Thyroid gland (tissue), 4 donors: ENCODE results near the gene TBCEL. TPM values are rescaled to one million over a fixed set of nuclear protein-coding genes. Genes with fewer than 3 reads are reported as not detected.

Experiments used
- DNase-seq, 2 donors: peaks; one replicate each; pipeline ENCODE4 v3.0.0-alpha.2; 2019
- H3K27ac ChIP-seq, 3 donors: fragments of 200-600 bp; sonication (generic); 1 replicate in 2 of 3; 2 replicates in 1 of 3; pipeline ENCODE4 v1.5.1; 2016 to 2019; ENCODE audit warnings: mild to moderate bottlenecking in 1 of 3, moderate library complexity in 1 of 3
- H3K27me3 ChIP-seq: fragments of 200-600 bp; sonication (generic); one replicate; pipeline ENCODE4 v1.5.1; 2019
- H3K36me3 ChIP-seq, 2 donors: fragments of 200-600 bp; sonication (generic); one replicate each; pipeline ENCODE4 v1.5.1; 2016 to 2019
- H3K4me1 ChIP-seq, 2 donors: fragments of 200-600 bp; sonication (generic); one replicate each; pipeline ENCODE4 v1.5.1; 2017 to 2019
- H3K4me3 ChIP-seq, 3 donors: fragments of 200-600 bp; sonication (generic); replicated peaks in 1 of 3; 1 replicate in 2 of 3; 2 replicates in 1 of 3; pipeline ENCODE4 v1.5.1; 2016; ENCODE audit warnings: mild to moderate bottlenecking in 1 of 3
- H3K9me3 ChIP-seq: fragments of 200-600 bp; sonication (generic); one replicate; pipeline ENCODE4 v1.5.1; 2017
- POLR2A ChIP-seq, 2 donors: fragments of 450-650 bp; IDR thresholded peaks; one replicate each; pipeline ENCODE4 v1.6.1; 2017; ENCODE audit warnings: antibody characterized with exemption in 2 of 2, mild to moderate bottlenecking in 2 of 2, moderate library complexity in 1 of 2
- WGBS, 2 donors: methylation state at CpG; one replicate each; pipeline ENCODE4 v1.1.5; 2017; 5-methylcytosine and 5-hydroxymethylcytosine counted together
- intact Hi-C: fragments of 100-400 bp; cut with DNase I; formaldehyde crosslinking; loops from one replicate; pipeline ENCODE4 v1.15.1; 2023
- total RNA-seq, 4 donors: library from RNA; depleted of rRNA; stranded (reverse); fragments of >200 nt; gene quantifications; one replicate each; pipeline ENCODE4 v1.2.3, GENCODE V29; 2016
- TF ChIP-seq, protein P1 (sequence below), 6 experiments: fragments of 200-600 bp in 3 of 6; fragments of 450-650 bp in 3 of 6; sonication (generic) in 3 of 6; IDR thresholded peaks; one replicate each; pipeline ENCODE4 v1.5.1; 2016 to 2019; ENCODE audit warnings: antibody characterized with exemption in 6 of 6, mild to moderate bottlenecking in 2 of 6, inconsistent platforms in 1 of 6, moderate library complexity in 1 of 6

Gene TBCEL
- total RNA-seq, 4 donors from 2014 or later, result 32.3 to 89.4 (median 43.9) TPM

DNA sequence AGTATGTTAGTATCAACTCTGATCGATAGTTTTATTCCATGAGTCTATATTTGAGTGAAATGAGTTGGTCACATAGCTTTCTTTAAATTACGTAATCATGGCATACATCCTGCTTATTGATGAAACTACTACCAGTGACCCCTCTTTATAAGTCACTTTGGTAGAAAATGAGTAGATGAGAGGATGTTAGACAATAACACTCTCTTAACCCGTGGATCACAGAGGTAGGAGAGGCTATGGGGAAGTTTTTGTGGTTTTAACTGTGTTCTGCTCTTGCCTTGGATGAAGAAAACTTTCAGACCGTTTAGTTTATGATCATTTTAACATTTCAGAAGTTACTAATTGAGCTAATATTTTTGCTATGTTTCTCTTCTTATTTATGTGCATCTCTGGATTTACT is 34.0 kb downstream of the TBCEL start:
- intact Hi-C loops, result no loop called here
- WGBS, 2 donors, result 88 to 91% methylated on average over 4 of the region's 4 CpGs
- peaks cover 16 to 40% of the 10 kb centered on the region in 2 donors for H3K36me3 ChIP-seq

DNA sequence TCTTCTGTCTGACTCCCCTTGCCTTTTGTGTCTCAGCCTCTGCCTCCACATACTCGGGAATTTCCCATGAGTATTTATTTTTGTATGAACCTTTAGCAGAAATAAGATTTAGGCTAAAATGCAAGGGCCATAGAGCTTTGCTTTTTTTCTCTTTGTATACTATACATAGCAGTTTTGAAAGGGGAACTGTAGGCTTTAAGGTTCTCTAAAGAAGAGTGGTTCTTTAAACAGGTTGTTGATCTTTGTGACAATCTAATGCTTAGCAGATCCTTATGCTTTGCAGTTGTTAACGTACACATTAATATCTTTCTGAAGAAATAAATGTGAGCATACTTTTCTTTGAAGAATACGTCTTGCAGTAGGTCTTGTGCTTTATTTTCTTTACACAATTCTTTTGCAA is 35.0 kb downstream of the TBCEL start:
- intact Hi-C loops, result no loop called here
- 90 to 92% methylated on average over 3 of the region's 3 CpGs for WGBS, 2 donors
- no peaks in the 10 kb centered on the region for H3K4me1 ChIP-seq
- no peak for TF ChIP-seq POLR2A (IDR thresholded peaks at IDR 0.05)
- TF ChIP-seq, protein P1, sequence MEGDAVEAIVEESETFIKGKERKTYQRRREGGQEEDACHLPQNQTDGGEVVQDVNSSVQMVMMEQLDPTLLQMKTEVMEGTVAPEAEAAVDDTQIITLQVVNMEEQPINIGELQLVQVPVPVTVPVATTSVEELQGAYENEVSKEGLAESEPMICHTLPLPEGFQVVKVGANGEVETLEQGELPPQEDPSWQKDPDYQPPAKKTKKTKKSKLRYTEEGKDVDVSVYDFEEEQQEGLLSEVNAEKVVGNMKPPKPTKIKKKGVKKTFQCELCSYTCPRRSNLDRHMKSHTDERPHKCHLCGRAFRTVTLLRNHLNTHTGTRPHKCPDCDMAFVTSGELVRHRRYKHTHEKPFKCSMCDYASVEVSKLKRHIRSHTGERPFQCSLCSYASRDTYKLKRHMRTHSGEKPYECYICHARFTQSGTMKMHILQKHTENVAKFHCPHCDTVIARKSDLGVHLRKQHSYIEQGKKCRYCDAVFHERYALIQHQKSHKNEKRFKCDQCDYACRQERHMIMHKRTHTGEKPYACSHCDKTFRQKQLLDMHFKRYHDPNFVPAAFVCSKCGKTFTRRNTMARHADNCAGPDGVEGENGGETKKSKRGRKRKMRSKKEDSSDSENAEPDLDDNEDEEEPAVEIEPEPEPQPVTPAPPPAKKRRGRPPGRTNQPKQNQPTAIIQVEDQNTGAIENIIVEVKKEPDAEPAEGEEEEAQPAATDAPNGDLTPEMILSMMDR (IDR thresholded peaks at IDR 0.05), result no peak
- peaks cover 10 to 30% of the 10 kb centered on the region in 2 donors for H3K36me3 ChIP-seq
- H3K27ac ChIP-seq, result no peak overlapping the region
- H3K4me3 ChIP-seq, result no peak overlapping the region
- no peaks in the 10 kb centered on the region for H3K27me3 ChIP-seq
- no peak for DNase-seq
- H3K9me3 ChIP-seq, result no peaks in the 10 kb centered on the region

More for the DNA sequence above, 34.0 kb downstream of the TBCEL start:
- Histone ChIP-seq H3K27me3 (no peaks in the 10 kb centered on the region), H3K27ac (no peak overlapping the region), H3K9me3 (no peaks in the 10 kb centered on the region), H3K4me1 (no peaks in the 10 kb centered on the region), H3K4me3 (no peak overlapping the region)
- TF ChIP-seq, protein P1 (IDR thresholded peaks at IDR 0.05), result no peak
- no peak for TF ChIP-seq POLR2A (IDR thresholded peaks at IDR 0.05)
- DNase-seq, result no peak

DNA sequence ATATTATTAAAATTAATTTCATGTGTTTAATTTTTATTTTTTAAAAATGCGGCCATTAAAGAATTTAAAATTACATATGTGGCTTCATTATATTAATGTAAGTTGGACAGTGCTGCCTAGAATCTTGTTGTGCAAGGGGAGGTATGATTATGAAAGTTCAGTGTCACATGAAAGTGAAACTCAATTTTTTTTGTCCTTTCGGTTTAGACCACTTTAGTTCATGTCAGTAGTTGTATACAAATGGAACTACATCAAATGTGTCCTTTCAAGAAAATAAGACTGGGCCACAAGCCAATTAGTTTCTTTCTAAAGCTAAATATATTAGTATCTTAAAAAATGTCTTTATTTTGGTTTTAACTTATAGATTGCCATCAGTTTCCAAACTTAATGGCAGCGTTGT is 35.7 kb downstream of the TBCEL start:
- intact Hi-C loops, result no loop called here
- DNase-seq, result no peak
- H3K9me3 ChIP-seq, result no peaks in the 10 kb centered on the region
- 90 to 93% methylated on average over 3 of the region's 3 CpGs for WGBS, 2 donors
- peaks cover 10 to 28% of the 10 kb centered on the region in 2 donors for H3K36me3 ChIP-seq
- H3K27ac ChIP-seq, result no peak overlapping the region
- no peaks in the 10 kb centered on the region for H3K27me3 ChIP-seq
- TF ChIP-seq POLR2A (IDR thresholded peaks at IDR 0.05), result no peak
- TF ChIP-seq, protein P1 (IDR thresholded peaks at IDR 0.05), result no peak
- no peak overlapping the region for H3K4me3 ChIP-seq
- no peaks in the 10 kb centered on the region for H3K4me1 ChIP-seq

DNA sequence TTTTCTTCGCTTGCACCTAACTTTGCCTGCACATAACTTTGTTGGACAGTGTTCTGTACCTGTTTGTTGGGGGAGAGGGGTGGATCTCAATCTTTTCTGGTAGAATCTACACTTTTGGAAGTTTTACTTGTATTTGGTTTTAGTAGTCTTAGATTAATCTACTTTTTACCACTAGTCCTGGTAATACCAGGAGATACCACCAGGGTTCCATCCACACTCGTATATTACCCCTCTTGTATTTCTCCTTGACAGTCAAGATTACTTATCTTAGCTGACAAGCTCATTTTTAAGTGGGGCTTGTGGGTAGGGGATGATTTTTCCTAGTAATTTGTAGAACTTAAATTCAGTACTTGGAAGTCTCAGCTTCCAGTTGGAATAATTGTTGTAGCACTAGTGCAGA is 39.8 kb downstream of the TBCEL start:
- TF ChIP-seq, protein P1 (IDR thresholded peaks at IDR 0.05), result peak in 3 of 6 experiments; percentile 19 to 40 (median 33)
- no peak for TF ChIP-seq POLR2A (IDR thresholded peaks at IDR 0.05)
- H3K4me1 ChIP-seq, result no peaks in the 10 kb centered on the region
- H3K9me3 ChIP-seq, result no peaks in the 10 kb centered on the region
- no peak overlapping the region for H3K4me3 ChIP-seq
- 88 to 93% methylated on average over 2 of the region's 2 CpGs for WGBS, 2 donors
- H3K36me3 ChIP-seq, result peaks cover 0 to 11% of the 10 kb centered on the region in 2 donors
- intact Hi-C loops, result no loop called here
- H3K27me3 ChIP-seq, result no peaks in the 10 kb centered on the region
- no peak overlapping the region for H3K27ac ChIP-seq
- DNase-seq, result no peak

DNA sequence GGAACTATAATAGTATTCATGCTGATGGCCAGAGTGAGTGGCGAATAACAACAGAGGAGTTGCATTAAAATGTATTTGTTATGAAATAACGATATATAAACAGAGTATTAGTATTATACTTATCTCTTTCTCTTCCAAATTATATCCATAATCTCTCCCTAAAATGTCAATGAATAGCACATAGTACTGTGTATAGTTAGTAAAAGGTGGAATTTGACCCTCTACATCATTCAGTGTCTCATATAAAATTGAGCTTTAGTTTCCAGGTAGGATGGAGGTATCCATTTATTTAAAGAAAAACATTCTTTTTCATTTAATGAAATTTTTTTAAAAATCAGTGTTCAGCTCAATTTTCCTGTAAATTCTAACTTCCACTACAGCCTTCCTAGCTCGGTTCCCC is 42.7 kb downstream of the TBCEL start:
- Histone ChIP-seq H3K4me1 (peaks cover 0 to 3% of the 10 kb centered on the region in 2 donors), H3K27me3 (no peaks in the 10 kb centered on the region), H3K36me3 (peaks cover 0 to 5% of the 10 kb centered on the region in 2 donors), H3K27ac (no peak overlapping the region), H3K4me3 (no peak overlapping the region), H3K9me3 (no peaks in the 10 kb centered on the region)
- WGBS, 2 donors, result 96% methylated on average over 3 of the region's 3 CpGs
- intact Hi-C loops, result no loop called here
- no peak for DNase-seq
- TF ChIP-seq, protein P1 (IDR thresholded peaks at IDR 0.05), result no peak
- TF ChIP-seq POLR2A (IDR thresholded peaks at IDR 0.05), result no peak
